Superior temporal gyrus (tissue), 1 donor: ENCODE results near the gene PCBP3.
"Not testable (repeated sequence)": the region's sequence is repeated elsewhere in the genome, so short reads cannot be mapped to it uniquely, and the experiment has no call there.

ENCODE experiments used
- DNase-seq: peaks from one replicate; pipeline ENCODE4 v3.0.0-alpha.2; 2016; ENCODE audit errors: extremely low spot score

The PCBP3 gene

GRCh38 chr21:45678790-45679189 lies 35.3 kb downstream of the PCBP3 start:
- DNase-seq, result not testable (repeated sequence)

- DNase-seq, result no peak
These were observed 36.7 kb downstream of the PCBP3 start for GRCh38 chr21:45680215-45680614.

GRCh38 chr21:45695086-45695485 lies 51.6 kb downstream of the PCBP3 start:
- DNase-seq, result no peak

- DNase-seq, result no peak
These were observed 55.1 kb downstream of the PCBP3 start for GRCh38 chr21:45698493-45699184.

GRCh38 chr21:45699251-45699942 lies 55.9 kb downstream of the PCBP3 start:
- no peak for DNase-seq

- DNase-seq, result no peak
These were observed 56.4 kb downstream of the PCBP3 start for GRCh38 chr21:45699966-45700365.

GRCh38 chr21:45700461-45700860 lies 56.9 kb downstream of the PCBP3 start:
- no peak for DNase-seq

- no peak for DNase-seq
These were observed 61.0 kb downstream of the PCBP3 start for GRCh38 chr21:45704311-45705108.

GRCh38 chr21:45706299-45706698 lies 62.8 kb downstream of the PCBP3 start:
- DNase-seq, result no peak

GRCh38 chr21:45709173-45709572 lies 65.6 kb downstream of the PCBP3 start:
- no peak for DNase-seq

GRCh38 chr21:45709696-45710268 lies 66.3 kb downstream of the PCBP3 start:
- no peak for DNase-seq

GRCh38 chr21:45710306-45710705 lies 66.8 kb downstream of the PCBP3 start:
- DNase-seq, result not testable (repeated sequence)

- DNase-seq, result no peak
These were observed 70.1 kb downstream of the PCBP3 start for GRCh38 chr21:45713613-45714012.

GRCh38 chr21:45715441-45715840 lies 71.9 kb downstream of the PCBP3 start:
- no peak for DNase-seq

- no peak for DNase-seq
These were observed 74.9 kb downstream of the PCBP3 start for GRCh38 chr21:45718413-45718812.

- DNase-seq, result no peak
These were observed 75.8 kb downstream of the PCBP3 start for GRCh38 chr21:45719177-45719802.

GRCh38 chr21:45720204-45720603 lies 76.7 kb downstream of the PCBP3 start:
- DNase-seq, result not testable (repeated sequence)

- no peak for DNase-seq
These were observed 78.1 kb downstream of the PCBP3 start for GRCh38 chr21:45721671-45722070.

- no peak for DNase-seq
These were observed 79.8 kb downstream of the PCBP3 start for GRCh38 chr21:45723049-45723958.

GRCh38 chr21:45724345-45724961 lies 80.9 kb downstream of the PCBP3 start:
- DNase-seq, result no peak
